Lower leg skin (tissue), 4 donors: ENCODE results near the gene AFDN. TPM values are rescaled to one million over a fixed set of nuclear protein-coding genes. Genes with fewer than 3 reads are reported as not detected.

Experiments
- DNase-seq, 2 donors: peaks; one replicate each; pipeline ENCODE4 v3.0.0-alpha.2; 2019; ENCODE audit warnings: low spot score in 2 of 2
- H3K4me3 ChIP-seq: fragments of 200-600 bp; sonication (generic); 2 replicates; pipeline ENCODE4 v1.5.1; 2017; ENCODE audit warnings: mild to moderate bottlenecking, low read depth; ENCODE audit not compliant: poor library complexity, severe bottlenecking
- POLR2A ChIP-seq, 2 donors: fragments of 450-650 bp; IDR thresholded peaks; one replicate each; pipeline ENCODE4 v1.6.1; 2016 to 2017; ENCODE audit warnings: antibody characterized with exemption in 2 of 2, mild to moderate bottlenecking in 1 of 2, moderate library complexity in 1 of 2
- WGBS, 2 donors: methylation state at CpG; one replicate each; pipeline ENCODE4 v1.1.5; 2018; 5-methylcytosine and 5-hydroxymethylcytosine counted together
- intact Hi-C: fragments of 100-400 bp; cut with DNase I; formaldehyde crosslinking; loops from one replicate; pipeline ENCODE4 v1.15.0; 2023; ENCODE audit warnings: low total_unique reads
- total RNA-seq, 4 donors: library from RNA; depleted of rRNA; stranded (reverse); fragments of >200 nt; gene quantifications; one replicate each; pipeline ENCODE4 v1.1.0, GENCODE V29; 2016
- TF ChIP-seq, protein P1 (sequence below), 3 donors: fragments of 450-650 bp; IDR thresholded peaks; one replicate each; pipeline ENCODE4 v1.5.1; 2016; ENCODE audit warnings: antibody characterized with exemption in 3 of 3, mild to moderate bottlenecking in 3 of 3, moderate library complexity in 2 of 3

Gene AFDN
- total RNA-seq, 4 donors from 2014 or later = 137 to 213 (median 168) TPM

DNA sequence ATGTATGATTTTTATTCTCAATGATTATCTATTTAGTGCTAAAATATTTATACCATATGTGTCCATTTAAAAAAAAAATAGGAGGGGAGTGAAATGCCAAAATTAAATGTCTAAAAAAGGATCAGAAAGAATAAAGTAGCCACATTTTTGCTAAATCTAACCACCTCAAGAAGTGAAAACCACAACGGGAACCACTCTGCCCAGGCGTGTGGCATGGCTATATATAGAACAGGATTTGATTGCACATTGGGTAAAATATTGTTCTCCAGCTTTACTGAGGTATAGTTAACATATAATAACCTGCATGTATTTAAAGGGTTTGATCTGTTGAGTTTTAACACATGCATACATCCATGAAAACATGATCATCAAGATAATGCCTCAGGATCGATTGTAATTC is 19.0 kb upstream of the AFDN start:
- DNase-seq = no peak
- WGBS, 2 donors = 44 to 51% methylated on average over 3 of the region's 3 CpGs
- intact Hi-C loops = no loop called here
- no peak for TF ChIP-seq POLR2A (IDR thresholded peaks at IDR 0.05)
- TF ChIP-seq, protein P1, sequence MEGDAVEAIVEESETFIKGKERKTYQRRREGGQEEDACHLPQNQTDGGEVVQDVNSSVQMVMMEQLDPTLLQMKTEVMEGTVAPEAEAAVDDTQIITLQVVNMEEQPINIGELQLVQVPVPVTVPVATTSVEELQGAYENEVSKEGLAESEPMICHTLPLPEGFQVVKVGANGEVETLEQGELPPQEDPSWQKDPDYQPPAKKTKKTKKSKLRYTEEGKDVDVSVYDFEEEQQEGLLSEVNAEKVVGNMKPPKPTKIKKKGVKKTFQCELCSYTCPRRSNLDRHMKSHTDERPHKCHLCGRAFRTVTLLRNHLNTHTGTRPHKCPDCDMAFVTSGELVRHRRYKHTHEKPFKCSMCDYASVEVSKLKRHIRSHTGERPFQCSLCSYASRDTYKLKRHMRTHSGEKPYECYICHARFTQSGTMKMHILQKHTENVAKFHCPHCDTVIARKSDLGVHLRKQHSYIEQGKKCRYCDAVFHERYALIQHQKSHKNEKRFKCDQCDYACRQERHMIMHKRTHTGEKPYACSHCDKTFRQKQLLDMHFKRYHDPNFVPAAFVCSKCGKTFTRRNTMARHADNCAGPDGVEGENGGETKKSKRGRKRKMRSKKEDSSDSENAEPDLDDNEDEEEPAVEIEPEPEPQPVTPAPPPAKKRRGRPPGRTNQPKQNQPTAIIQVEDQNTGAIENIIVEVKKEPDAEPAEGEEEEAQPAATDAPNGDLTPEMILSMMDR (IDR thresholded peaks at IDR 0.05) = no peak
- no peak overlapping the region for H3K4me3 ChIP-seq

DNA sequence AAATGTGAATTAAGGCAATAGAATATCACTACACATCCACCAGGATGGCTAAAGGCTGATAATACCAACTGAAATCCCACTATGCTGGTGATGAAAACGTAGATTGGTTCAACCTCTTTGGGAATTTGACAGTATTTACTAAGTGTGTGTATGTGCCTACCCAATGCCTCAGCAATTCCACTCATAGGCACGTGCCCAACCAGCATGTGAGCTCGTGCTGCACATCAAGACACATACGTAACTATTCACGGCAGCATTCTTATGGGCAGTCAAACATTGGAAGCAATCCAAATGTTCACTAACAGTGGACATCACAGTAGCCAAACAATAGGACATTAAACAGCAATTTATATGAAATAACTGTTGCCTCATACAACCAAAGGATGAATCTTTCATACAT is 15.7 kb upstream of the AFDN start:
- 78 to 83% methylated on average over 5 of the region's 5 CpGs for WGBS, 2 donors
- DNase-seq = no peak
- no peak overlapping the region for H3K4me3 ChIP-seq
- intact Hi-C loops = loop anchor here (5.0 kb wide), 1 partner anchor 1439 kb away; no protein-coding TSS in a partner anchor
- TF ChIP-seq, protein P1 (IDR thresholded peaks at IDR 0.05) = no peak
- TF ChIP-seq POLR2A (IDR thresholded peaks at IDR 0.05) = no peak

DNA sequence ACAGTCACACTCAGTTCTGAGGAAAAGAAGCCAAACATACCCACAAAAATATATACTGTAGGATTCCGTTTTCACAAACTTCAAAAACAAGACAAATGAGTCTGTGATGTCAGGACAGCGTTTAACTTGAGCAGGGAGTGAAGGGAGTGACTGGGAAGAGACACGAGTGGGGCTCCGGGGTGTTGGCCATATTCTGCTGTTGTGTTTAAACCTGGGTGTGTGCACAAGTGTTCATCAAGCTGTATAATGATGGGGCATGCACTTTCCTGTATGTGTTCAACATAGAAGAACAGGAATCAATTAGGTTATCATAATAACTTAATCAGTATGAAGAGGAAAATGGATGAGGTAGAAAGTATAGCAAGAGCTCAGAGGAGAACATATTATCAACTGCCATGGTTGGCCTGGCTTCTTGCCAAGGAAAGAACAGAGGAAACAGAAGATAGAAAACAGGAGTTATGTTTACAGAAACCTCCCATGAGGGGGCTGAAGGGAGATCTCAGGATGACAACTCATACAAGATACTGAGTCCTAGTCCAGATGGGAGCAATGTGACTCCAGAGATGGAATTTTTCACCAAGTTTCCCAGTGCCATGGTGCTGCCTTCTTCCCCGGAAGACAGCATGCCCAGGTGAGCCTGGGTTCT is 15.1 kb upstream of the AFDN start:
- TF ChIP-seq, protein P1 (IDR thresholded peaks at IDR 0.05) = no peak
- TF ChIP-seq POLR2A (IDR thresholded peaks at IDR 0.05) = no peak
- DNase-seq = no peak
- 59 to 61% methylated on average over 5 of the region's 5 CpGs for WGBS, 2 donors
- H3K4me3 ChIP-seq = no peak overlapping the region
- intact Hi-C loops = loop anchor here (5.0 kb wide), 1 partner anchor 1439 kb away; no protein-coding TSS in a partner anchor

DNA sequence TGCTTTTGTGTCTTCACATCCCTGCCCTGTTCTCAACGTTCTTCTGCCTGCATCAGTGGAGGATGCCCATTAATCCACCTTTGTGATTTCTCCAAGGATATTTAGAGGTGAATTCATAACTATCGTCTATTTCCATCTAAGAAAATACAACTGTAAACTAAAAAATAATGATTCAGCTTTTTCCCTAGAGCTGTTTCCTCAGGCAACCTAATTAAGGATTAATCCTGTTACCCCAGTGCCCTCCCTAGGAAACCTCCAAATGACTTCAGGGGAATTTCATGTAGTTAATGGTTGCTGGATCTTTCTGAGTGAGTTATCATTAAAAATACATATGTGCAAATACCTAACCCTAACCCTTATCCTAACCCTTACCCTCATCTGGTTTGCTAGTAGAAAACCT is 14.6 kb upstream of the AFDN start:
- no peak overlapping the region for H3K4me3 ChIP-seq
- DNase-seq = no peak
- intact Hi-C loops = loop anchor here (5.0 kb wide), 1 partner anchor 1440 kb away; no protein-coding TSS in a partner anchor
- TF ChIP-seq, protein P1 (IDR thresholded peaks at IDR 0.05) = no peak
- TF ChIP-seq POLR2A (IDR thresholded peaks at IDR 0.05) = no peak
- WGBS, 2 donors = 52 to 56% methylated on average over 2 of the region's 2 CpGs

DNA sequence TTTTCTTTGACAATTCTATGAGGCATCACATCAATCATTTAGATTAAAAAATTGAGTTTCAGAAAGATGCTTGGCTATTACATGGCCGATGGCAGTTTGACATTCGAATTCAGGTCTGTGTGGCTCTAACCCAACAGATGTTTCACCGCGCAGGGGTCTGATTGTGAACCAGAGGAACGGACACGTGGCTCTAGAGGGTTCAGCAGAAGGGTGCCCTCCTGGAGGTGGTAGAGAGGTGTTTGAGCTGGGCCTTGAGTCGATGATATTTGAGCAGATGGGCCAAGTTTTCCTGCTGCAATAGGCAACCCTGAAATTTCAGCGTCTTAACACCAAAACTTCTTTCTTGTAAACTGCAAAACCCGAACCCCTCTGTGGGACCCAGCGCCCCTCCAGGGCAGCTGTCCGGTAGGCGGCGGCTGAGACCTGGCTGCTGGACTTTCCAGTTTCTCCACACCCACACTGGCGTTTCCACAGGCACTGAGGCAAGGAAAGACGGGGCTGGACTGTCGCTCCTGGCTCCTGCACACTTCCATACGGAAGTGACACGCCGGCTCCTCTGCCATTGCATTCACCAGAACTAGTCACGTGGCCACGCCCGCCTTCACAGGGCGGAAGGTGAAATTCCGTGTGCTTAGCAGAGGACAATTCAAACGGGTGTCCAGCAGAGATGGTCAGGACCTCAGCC is 11.3 kb upstream of the AFDN start:
- intact Hi-C loops = no loop called here
- TF ChIP-seq, protein P1 (IDR thresholded peaks at IDR 0.05) = no peak
- no peak for TF ChIP-seq POLR2A (IDR thresholded peaks at IDR 0.05)
- no peak overlapping the region for H3K4me3 ChIP-seq
- no peak for DNase-seq
- WGBS, 2 donors = 85 to 86% methylated on average over 25 of the region's 25 CpGs
